ENCODE measurements around the gene HLTF. TPM values are rescaled to one million over a fixed set of nuclear protein-coding genes. Genes with fewer than 3 reads are reported as not detected.
"Not testable (repeated sequence)": the region's sequence is repeated elsewhere in the genome, so short reads cannot be mapped to it uniquely, and the experiment has no call there.

Gene HLTF
- total RNA-seq, 1 donor from 2014 or later = 21.6 TPM

DNA sequence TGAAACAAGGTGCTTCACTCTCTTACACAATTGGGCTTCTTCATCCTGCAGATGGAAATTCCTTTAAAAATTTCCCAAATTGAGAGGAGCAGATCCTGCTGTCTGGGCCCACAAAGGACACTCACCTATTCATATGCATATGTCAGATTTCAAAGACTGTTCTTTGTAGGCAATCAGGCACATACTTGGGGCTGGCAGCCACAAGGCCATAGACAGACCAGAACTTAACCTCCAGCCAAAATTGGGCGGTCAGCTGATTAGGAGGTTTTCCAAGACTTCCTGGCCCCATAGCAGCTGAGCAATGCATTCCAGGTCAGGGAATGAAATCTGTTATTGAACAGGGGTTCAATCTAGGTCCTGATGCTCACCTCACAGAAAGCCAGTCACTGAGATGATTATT is 28.1 kb upstream of the HLTF start:
- H3K4me3 ChIP-seq (ENCODE audit: low read depth, low read length) = no peak overlapping the region
- no peak for TF ChIP-seq CTCF (IDR thresholded peaks at IDR 0.05; ENCODE audit: insufficient read depth, low read length, poor library complexity, severe bottlenecking)
- DNase-seq (ENCODE audit: low read depth) = no peak
- no peaks in the 10 kb centered on the region for H3K27me3 ChIP-seq (ENCODE audit: control insufficient read depth, insufficient read depth, low read length)
- no peaks in the 10 kb centered on the region for H3K36me3 ChIP-seq (ENCODE audit: control insufficient read depth, insufficient read depth, low read length)

- no peak for DNase-seq (ENCODE audit: low read depth)
- Histone ChIP-seq H3K4me3 (ENCODE audit: low read depth, low read length) (no peak overlapping the region), H3K36me3 (ENCODE audit: control insufficient read depth, insufficient read depth, low read length) (no peaks in the 10 kb centered on the region), H3K27me3 (ENCODE audit: control insufficient read depth, insufficient read depth, low read length) (no peaks in the 10 kb centered on the region)
- no peak for TF ChIP-seq CTCF (IDR thresholded peaks at IDR 0.05; ENCODE audit: insufficient read depth, low read length, poor library complexity, severe bottlenecking)
These were observed 18.2 kb upstream of the HLTF start for GRCh38 chr3:149104484-149104883.

- Histone ChIP-seq H3K4me3 (ENCODE audit: low read depth, low read length) (no peak overlapping the region), H3K27me3 (ENCODE audit: control insufficient read depth, insufficient read depth, low read length) (no peaks in the 10 kb centered on the region), H3K36me3 (ENCODE audit: control insufficient read depth, insufficient read depth, low read length) (no peaks in the 10 kb centered on the region)
- DNase-seq (ENCODE audit: low read depth) = no peak
- TF ChIP-seq CTCF (IDR thresholded peaks at IDR 0.05; ENCODE audit: insufficient read depth, low read length, poor library complexity, severe bottlenecking) = no peak
These were observed 15.3 kb upstream of the HLTF start for GRCh38 chr3:149101641-149102040.

DNA sequence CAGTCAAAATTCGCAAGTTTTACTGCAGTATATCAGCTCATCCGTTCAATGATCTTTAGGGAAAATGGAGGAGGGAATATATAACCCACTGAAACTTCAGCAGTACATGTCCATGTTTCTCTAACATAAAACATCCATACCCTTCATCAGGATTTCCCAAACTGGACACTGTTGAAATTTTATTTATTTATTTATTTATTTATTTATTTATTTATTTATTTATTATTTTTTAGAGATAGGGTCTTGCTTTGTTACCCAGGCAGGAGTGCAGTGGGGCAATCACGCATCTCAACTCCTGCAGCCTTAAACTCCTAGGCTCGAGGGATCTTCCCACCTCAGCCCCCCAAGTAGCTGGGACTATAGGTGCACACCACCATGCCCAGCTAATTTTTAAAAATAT is 14.8 kb upstream of the HLTF start:
- Histone ChIP-seq H3K36me3 (ENCODE audit: control insufficient read depth, insufficient read depth, low read length) (no peaks in the 10 kb centered on the region), H3K27me3 (ENCODE audit: control insufficient read depth, insufficient read depth, low read length) (no peaks in the 10 kb centered on the region), H3K4me3 (ENCODE audit: low read depth, low read length) (no peak overlapping the region)
- TF ChIP-seq CTCF (IDR thresholded peaks at IDR 0.05; ENCODE audit: insufficient read depth, low read length, poor library complexity, severe bottlenecking) = no peak
- DNase-seq (ENCODE audit: low read depth) = no peak

DNA sequence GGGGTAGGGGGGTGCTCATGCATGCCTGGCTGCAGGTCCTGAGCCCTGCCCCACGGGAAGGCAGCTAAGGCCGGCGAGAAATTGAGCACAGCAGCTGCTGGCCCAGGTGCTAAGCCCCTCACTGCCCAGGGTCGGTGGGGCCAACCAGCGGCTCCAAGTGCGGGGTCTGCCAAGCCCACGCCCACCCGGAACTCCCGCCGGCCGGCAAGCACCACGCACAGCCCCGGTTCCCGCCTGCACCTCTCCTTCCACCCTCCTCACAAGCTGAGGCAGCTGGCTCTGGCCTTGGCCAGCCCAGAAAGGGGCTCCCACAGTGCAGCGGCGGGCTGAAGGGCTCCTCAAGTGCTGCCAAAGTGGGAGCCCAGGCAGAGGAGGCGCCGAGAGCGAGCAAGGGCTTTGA is 11.7 kb upstream of the HLTF start:
- H3K27me3 ChIP-seq (ENCODE audit: control insufficient read depth, insufficient read depth, low read length); H3K4me3 ChIP-seq (ENCODE audit: low read depth, low read length); DNase-seq (ENCODE audit: low read depth); H3K36me3 ChIP-seq (ENCODE audit: control insufficient read depth, insufficient read depth, low read length): not testable (repeated sequence)

DNA sequence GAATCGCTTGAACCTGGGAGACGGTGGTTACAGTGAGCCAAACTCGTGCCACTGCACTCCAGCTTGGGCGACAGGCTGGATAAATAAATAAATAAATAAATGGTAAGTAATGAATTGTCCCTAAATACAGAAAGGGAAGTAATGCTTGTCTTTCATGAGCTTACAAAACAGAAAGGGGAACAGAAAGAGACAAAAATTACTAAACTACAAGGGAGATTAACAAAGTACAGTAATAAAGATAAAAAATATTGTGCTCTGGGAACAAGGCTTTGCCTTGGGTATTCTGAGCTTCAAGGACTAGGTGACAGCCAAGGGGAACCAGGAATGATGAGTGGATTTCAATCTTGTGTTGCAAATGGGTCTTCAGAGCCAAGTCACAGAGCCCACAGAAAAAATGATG is 9.2 kb upstream of the HLTF start:
- H3K4me3 ChIP-seq (ENCODE audit: low read depth, low read length) = no peak overlapping the region
- H3K27me3 ChIP-seq (ENCODE audit: control insufficient read depth, insufficient read depth, low read length) = no peaks in the 10 kb centered on the region
- TF ChIP-seq CTCF (IDR thresholded peaks at IDR 0.05; ENCODE audit: insufficient read depth, low read length, poor library complexity, severe bottlenecking) = no peak
- no peak for DNase-seq (ENCODE audit: low read depth)
- H3K36me3 ChIP-seq (ENCODE audit: control insufficient read depth, insufficient read depth, low read length) = no peaks in the 10 kb centered on the region

Measured in kidney epithelial cell (primary cell).